Myocyte (in vitro differentiated cells): ENCODE data around the gene ELMO2. TPM values are rescaled to one million over a fixed set of nuclear protein-coding genes. Genes with fewer than 3 reads are reported as not detected.

Source experiments
- DNase-seq: peaks from one replicate; pipeline ENCODE4 v3.0.0-alpha.2; 2012; ENCODE audit warnings: low read depth
- polyA plus RNA-seq: library from polyadenylated mRNA; unstranded; fragments of >200 nt; gene quantifications from one replicate; pipeline ENCODE4 v1.2.1, GENCODE V29; 2012; ENCODE audit warnings: missing spikeins
- total RNA-seq: library from RNA; depleted of rRNA; stranded (reverse); fragments of >200 nt; gene quantifications from 2 replicates; pipeline ENCODE4 v1.2.3, GENCODE V29; 2014

Gene ELMO2
- 67.1 and 68.6 TPM in 2 replicates for total RNA-seq
- polyA plus RNA-seq = 41.8 TPM

- DNase-seq = peak; percentile 98
These were observed at the start of gene ELMO2 for GRCh38 chr20:46406200-46406985. Gene ELMO2, minus strand, starts transcription at chr20:46406615. Its CDS starts 12,133 bp downstream, at chr20:46394482.

GRCh38 chr20:46455729-46456128 is 49.3 kb upstream of the ELMO2 start:
- DNase-seq = no peak

GRCh38 chr20:46446851-46447250 is 40.4 kb upstream of the ELMO2 start:
- no peak for DNase-seq

- DNase-seq = no peak
These were observed 33.4 kb upstream of the ELMO2 start for GRCh38 chr20:46439837-46440236.

- DNase-seq = peak; percentile 67
These were observed 31.8 kb upstream of the ELMO2 start for GRCh38 chr20:46438156-46438750.

- no peak for DNase-seq
These were observed 28.7 kb upstream of the ELMO2 start for GRCh38 chr20:46435146-46435545.

GRCh38 chr20:46434597-46434996 is 28.2 kb upstream of the ELMO2 start:
- DNase-seq = no peak

- DNase-seq = no peak
These were observed 26.6 kb upstream of the ELMO2 start for GRCh38 chr20:46433051-46433450.

- no peak for DNase-seq
These were observed 24.7 kb upstream of the ELMO2 start for GRCh38 chr20:46430921-46431712.

GRCh38 chr20:46427384-46427783 is 21.0 kb upstream of the ELMO2 start:
- DNase-seq = no peak

GRCh38 chr20:46423882-46424482 is 17.6 kb upstream of the ELMO2 start:
- no peak for DNase-seq

GRCh38 chr20:46423342-46423741 is 16.9 kb upstream of the ELMO2 start:
- no peak for DNase-seq

- DNase-seq = no peak
These were observed 14.5 kb upstream of the ELMO2 start for GRCh38 chr20:46420878-46421277.

GRCh38 chr20:46419882-46420281 is 13.5 kb upstream of the ELMO2 start:
- DNase-seq = no peak

- no peak for DNase-seq
These were observed 10.4 kb upstream of the ELMO2 start for GRCh38 chr20:46416839-46417238.

- DNase-seq = no peak
These were observed 10.0 kb upstream of the ELMO2 start for GRCh38 chr20:46416421-46416820.

- DNase-seq = no peak
These were observed 9.4 kb upstream of the ELMO2 start for GRCh38 chr20:46415773-46416172.

GRCh38 chr20:46414608-46415007 is 8.2 kb upstream of the ELMO2 start:
- no peak for DNase-seq

GRCh38 chr20:46411637-46412036 is 5.2 kb upstream of the ELMO2 start:
- DNase-seq = no peak

- no peak for DNase-seq
These were observed 1.9 kb upstream of the ELMO2 start for GRCh38 chr20:46408281-46408731.

GRCh38 chr20:46407671-46407996 is 1.2 kb upstream of the ELMO2 start:
- DNase-seq = no peak
